Subcutaneous abdominal adipose tissue (tissue), 5 donors: ENCODE measurements around the gene TFCP2.

ENCODE experiments used
- H3K27ac ChIP-seq: one replicate; pipeline ENCODE4 v1.7.0; 2013; ENCODE audit warnings: low read depth, mild to moderate bottlenecking, inconsistent platforms, low read length, moderate library complexity
- H3K27me3 ChIP-seq, 5 donors: one replicate each; pipeline ENCODE4 v1.7.0; 2013; ENCODE audit warnings: low read length in 5 of 5, inconsistent platforms in 1 of 5; ENCODE audit not compliant: control insufficient read depth in 5 of 5, insufficient read depth in 4 of 5
- H3K36me3 ChIP-seq, 5 donors: one replicate each; pipeline ENCODE4 v1.7.0; 2013; ENCODE audit warnings: low read length in 5 of 5; ENCODE audit not compliant: control insufficient read depth in 5 of 5, insufficient read depth in 5 of 5
- H3K4me1 ChIP-seq, 5 donors: one replicate each; pipeline ENCODE4 v1.7.0; 2013; ENCODE audit warnings: low read length in 5 of 5, mild to moderate bottlenecking in 3 of 5, moderate library complexity in 1 of 5; ENCODE audit not compliant: control insufficient read depth in 5 of 5, insufficient read depth in 5 of 5
- H3K4me3 ChIP-seq, 5 donors: one replicate each; pipeline ENCODE4 v1.7.0; 2013; ENCODE audit warnings: low read length in 5 of 5, low read depth in 1 of 5
- H3K9ac ChIP-seq, 5 donors: one replicate each; pipeline ENCODE4 v1.7.0; 2013; ENCODE audit warnings: low read length in 5 of 5, mild to moderate bottlenecking in 4 of 5, moderate library complexity in 3 of 5
- H3K9me3 ChIP-seq, 5 donors: one replicate each; pipeline ENCODE4 v1.7.0; 2013; ENCODE audit warnings: low read length in 5 of 5; ENCODE audit not compliant: control insufficient read depth in 5 of 5
- donor health status: healthy.
- donor health status: healthy.
- donor health status: healthy.
- donor health status: healthy.
- donor health status: healthy.

The TFCP2 gene

DNA sequence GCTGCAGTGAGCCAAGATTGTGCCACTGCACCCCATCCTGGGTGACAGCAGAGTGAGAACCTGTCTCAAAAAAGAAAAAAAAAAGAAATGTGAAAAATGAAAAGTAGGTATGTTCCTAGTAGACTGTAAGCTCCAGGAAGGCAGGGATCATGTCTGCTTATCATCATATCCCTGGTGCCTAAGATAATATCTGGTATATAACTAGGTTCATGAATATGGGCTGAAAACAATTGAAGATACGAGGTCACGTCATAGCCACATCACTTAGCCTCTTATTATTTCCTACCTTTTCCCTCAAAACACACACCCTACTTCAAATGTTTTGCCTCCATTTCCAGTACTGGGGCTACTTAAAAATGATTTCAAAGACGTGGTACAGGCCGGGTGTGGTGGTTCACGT is 42.0 kb upstream of the TFCP2 start:
- Histone ChIP-seq H3K27ac (no peak overlapping the region), H3K27me3 (no peaks in the 10 kb centered on the region), H3K4me3 (no peak overlapping the region), H3K9ac (no peak overlapping the region), H3K4me1 (peaks cover 3 to 25% (median 21%) of the 10 kb centered on the region in 5 donors), H3K9me3 (no peaks in the 10 kb centered on the region), H3K36me3 (peaks cover 0 to 9% (median 2%) of the 10 kb centered on the region in 5 donors)

DNA sequence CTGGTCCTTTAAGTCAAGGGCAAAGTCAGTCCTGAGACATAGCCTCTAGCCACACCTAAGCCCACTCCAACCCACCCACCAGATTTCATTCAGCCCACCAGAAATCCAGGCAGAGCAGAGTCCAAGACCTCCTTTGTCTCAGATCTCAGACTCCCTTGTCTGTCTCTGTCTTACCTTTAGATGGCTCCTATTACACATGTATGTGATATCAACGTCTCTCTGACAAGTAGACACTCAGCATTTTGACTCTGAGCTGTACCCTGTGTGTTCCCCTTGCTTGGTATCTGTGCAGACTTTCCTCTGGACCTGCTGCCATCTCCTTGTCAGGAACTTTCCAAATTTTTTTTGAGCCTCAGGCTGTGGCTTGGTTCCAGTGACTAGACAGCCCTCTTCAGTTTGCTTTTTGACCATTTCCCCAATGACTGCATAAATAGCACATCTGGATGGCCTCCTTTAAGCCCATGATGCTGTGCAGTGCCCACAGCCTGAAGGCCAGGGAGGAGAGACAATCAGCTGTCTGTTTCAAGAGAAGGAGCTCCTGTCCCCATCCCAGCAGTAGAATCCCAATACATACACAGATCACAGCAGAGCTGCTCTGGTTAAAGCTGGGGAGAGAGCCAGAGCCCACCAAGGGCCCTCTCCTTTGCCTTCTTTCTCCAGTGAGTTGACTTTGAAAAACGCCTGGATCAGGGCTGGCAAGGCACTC is 37.9 kb upstream of the TFCP2 start:
- no peak overlapping the region for H3K4me3 ChIP-seq

DNA sequence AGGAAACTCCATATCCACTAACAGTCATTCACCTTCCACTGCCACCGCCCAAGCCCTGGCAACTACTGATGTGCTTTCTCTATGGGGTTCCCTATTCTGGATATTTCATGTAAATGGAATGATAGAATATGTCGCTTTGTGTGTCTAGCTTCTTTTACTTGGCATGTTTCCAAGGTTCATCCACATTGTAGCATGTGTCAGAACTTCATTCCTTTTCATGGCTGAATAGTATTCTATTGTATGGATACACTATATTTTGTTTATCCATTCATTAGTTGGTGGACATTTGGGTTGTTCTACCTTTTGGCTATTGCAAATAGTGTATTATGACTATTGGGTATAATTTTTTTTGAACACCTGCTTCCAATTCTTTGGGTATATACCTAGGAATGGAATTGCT is 36.3 kb upstream of the TFCP2 start:
- Histone ChIP-seq H3K9ac (no peak overlapping the region), H3K9me3 (no peaks in the 10 kb centered on the region), H3K36me3 (peaks cover 0 to 7% (median 3%) of the 10 kb centered on the region in 5 donors), H3K4me3 (no peak overlapping the region), H3K27ac (no peak overlapping the region), H3K27me3 (no peaks in the 10 kb centered on the region), H3K4me1 (peaks cover 0 to 8% (median 5%) of the 10 kb centered on the region in 5 donors)

More for the DNA sequence above, 37.9 kb upstream of the TFCP2 start:
- Histone ChIP-seq H3K9ac (no peak overlapping the region), H3K36me3 (peaks cover 0 to 9% (median 3%) of the 10 kb centered on the region in 5 donors), H3K4me1 (peaks cover 0 to 4% (median 0%) of the 10 kb centered on the region in 5 donors), H3K27me3 (no peaks in the 10 kb centered on the region), H3K27ac (no peak overlapping the region), H3K9me3 (no peaks in the 10 kb centered on the region)

- H3K27me3 ChIP-seq: no peaks in the 10 kb centered on the region
- H3K4me3 ChIP-seq: no peak overlapping the region
- peaks cover 0 to 14% (median 10%) of the 10 kb centered on the region in 5 donors for H3K36me3 ChIP-seq
- H3K4me1 ChIP-seq: peaks cover 0 to 15% (median 13%) of the 10 kb centered on the region in 5 donors
- no peak overlapping the region for H3K9ac ChIP-seq
- no peak overlapping the region for H3K27ac ChIP-seq
- H3K9me3 ChIP-seq: no peaks in the 10 kb centered on the region
These were observed 35.2 kb upstream of the TFCP2 start for GRCh38 chr12:51208016-51208660.

DNA sequence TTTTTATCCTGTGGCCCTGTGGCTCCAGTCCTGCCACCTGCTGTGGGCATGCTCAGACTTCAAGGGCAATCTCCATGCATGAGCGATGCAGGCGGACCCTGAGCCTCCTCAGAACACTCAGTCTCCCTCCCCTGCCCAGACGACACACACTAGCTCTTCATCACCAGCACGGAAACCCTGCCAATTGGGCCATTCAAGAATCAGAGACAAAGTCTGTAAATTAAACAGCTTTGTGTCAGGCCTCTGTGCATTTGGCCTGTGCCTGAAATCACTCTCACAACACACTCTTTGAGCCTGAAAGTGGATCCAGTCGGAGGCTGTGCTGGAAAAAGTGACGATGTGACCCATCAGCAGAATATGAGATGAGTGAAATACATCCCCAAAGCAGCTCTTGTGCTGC is 32.4 kb upstream of the TFCP2 start:
- Histone ChIP-seq H3K4me3 (no peak overlapping the region), H3K9ac (no peak overlapping the region), H3K27ac (no peak overlapping the region), H3K4me1 (peaks cover 0 to 13% (median 11%) of the 10 kb centered on the region in 5 donors), H3K9me3 (no peaks in the 10 kb centered on the region), H3K36me3 (peaks cover 0 to 15% (median 11%) of the 10 kb centered on the region in 5 donors), H3K27me3 (no peaks in the 10 kb centered on the region)

DNA sequence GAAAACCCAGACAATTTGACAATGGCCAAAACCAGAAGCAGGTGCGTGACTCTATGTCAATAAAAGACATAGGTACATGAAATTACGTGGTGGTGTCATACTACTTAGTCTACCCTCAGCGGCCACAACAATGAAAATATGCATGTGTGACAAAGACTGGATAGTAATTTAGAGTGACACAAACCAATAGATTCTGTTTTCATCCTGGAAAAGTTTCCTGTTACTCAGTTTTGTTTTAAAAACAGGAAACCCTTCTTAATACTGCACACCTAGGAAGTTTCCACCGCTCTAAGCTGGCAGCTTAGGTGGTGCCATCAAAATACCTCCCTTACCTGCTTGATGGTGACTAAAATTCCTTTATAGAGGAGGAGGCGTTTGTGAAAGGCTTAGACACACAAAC is 29.8 kb upstream of the TFCP2 start:
- Histone ChIP-seq H3K36me3 (peaks cover 0 to 37% (median 18%) of the 10 kb centered on the region in 5 donors), H3K27me3 (no peaks in the 10 kb centered on the region), H3K9ac (no peak overlapping the region), H3K4me3 (no peak overlapping the region), H3K9me3 (no peaks in the 10 kb centered on the region), H3K27ac (no peak overlapping the region), H3K4me1 (peaks cover 2 to 31% (median 17%) of the 10 kb centered on the region in 5 donors)

DNA sequence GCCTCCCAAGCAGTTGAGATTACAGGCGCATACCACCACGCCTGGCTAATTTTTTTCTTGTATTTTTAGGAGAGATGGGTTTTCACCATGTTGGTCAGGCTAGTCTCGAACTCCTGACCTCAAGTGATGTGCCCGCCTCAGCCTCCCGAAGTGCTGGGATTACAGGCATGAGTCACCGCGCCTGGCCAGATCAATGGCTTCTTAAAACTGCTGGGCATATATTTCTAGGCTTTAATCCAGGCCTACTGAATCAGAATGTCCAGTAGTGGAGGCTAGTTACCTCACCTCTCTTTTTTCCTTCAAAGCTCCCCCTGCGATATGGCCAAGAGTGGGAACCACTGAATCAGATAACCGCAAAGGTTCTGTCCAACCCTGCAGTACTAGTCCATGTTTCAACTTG is 27.9 kb upstream of the TFCP2 start:
- H3K36me3 ChIP-seq: peaks cover 0 to 44% (median 20%) of the 10 kb centered on the region in 5 donors
- peaks cover 2 to 34% (median 17%) of the 10 kb centered on the region in 5 donors for H3K4me1 ChIP-seq
- H3K27me3 ChIP-seq: no peaks in the 10 kb centered on the region
- no peak overlapping the region for H3K4me3 ChIP-seq
- no peaks in the 10 kb centered on the region for H3K9me3 ChIP-seq
- no peak overlapping the region for H3K27ac ChIP-seq
- no peak overlapping the region for H3K9ac ChIP-seq

GRCh38 chr12:51200156-51200555 is 27.2 kb upstream of the TFCP2 start:
- no peaks in the 10 kb centered on the region for H3K9me3 ChIP-seq
- no peak overlapping the region for H3K27ac ChIP-seq
- H3K36me3 ChIP-seq: peaks cover 0 to 44% (median 20%) of the 10 kb centered on the region in 5 donors

GRCh38 chr12:51199366-51199945 is 26.5 kb upstream of the TFCP2 start:
- Histone ChIP-seq H3K27me3 (no peaks in the 10 kb centered on the region), H3K9ac (no peak overlapping the region), H3K36me3 (peaks cover 0 to 44% (median 20%) of the 10 kb centered on the region in 5 donors), H3K4me3 (no peak overlapping the region), H3K4me1 (peaks cover 2 to 31% (median 14%) of the 10 kb centered on the region in 5 donors), H3K27ac (no peak overlapping the region), H3K9me3 (no peaks in the 10 kb centered on the region)

More at GRCh38 chr12:51200156-51200555, 27.2 kb upstream of the TFCP2 start:
- Histone ChIP-seq H3K27me3 (no peaks in the 10 kb centered on the region), H3K9ac (no peak overlapping the region), H3K4me3 (no peak overlapping the region), H3K4me1 (peaks cover 2 to 34% (median 17%) of the 10 kb centered on the region in 5 donors)
